Fibroblast of villous mesenchyme (primary cell): ENCODE results near the gene PIGP. TPM values are rescaled to one million over a fixed set of nuclear protein-coding genes. Genes with fewer than 3 reads are reported as not detected.

Experiments
- DNase-seq: peaks from one replicate; pipeline ENCODE4 v3.0.0-alpha.2; 2010; ENCODE audit warnings: low read depth
- H3K4me3 ChIP-seq: 2 replicates; pipeline ENCODE4 v1.5.1; 2011; ENCODE audit warnings: low read depth, mild to moderate bottlenecking, low read length
- CTCF ChIP-seq: IDR thresholded peaks from 2 replicates; pipeline ENCODE4 v1.5.1; 2012; ENCODE audit warnings: low read depth, mild to moderate bottlenecking, low read length; ENCODE audit not compliant: insufficient read depth
- total RNA-seq: library from RNA; depleted of rRNA; stranded (reverse); fragments of >200 nt; gene quantifications from 2 replicates; pipeline ENCODE4 v1.2.3, GENCODE V29; 2012

PIGP gene
- total RNA-seq, 1 donor = 11.2 TPM

- H3K4me3 ChIP-seq = no peak overlapping the region
- TF ChIP-seq CTCF = peak; percentile 51
- peak; percentile 75 for DNase-seq
Observed at GRCh38 chr21:37087188-37087587, 14.3 kb upstream of the PIGP start.

- no peak overlapping the region for H3K4me3 ChIP-seq
- TF ChIP-seq CTCF = no peak
- DNase-seq = no peak
Observed at GRCh38 chr21:37085726-37086125, 12.9 kb upstream of the PIGP start.

GRCh38 chr21:37082856-37083528, 10.1 kb upstream of the PIGP start:
- no peak overlapping the region for H3K4me3 ChIP-seq
- TF ChIP-seq CTCF = no peak
- no peak for DNase-seq

- no peak for DNase-seq
- TF ChIP-seq CTCF = no peak
Observed at GRCh38 chr21:37082375-37082774, 9.5 kb upstream of the PIGP start.

GRCh38 chr21:37079211-37079824, 6.4 kb upstream of the PIGP start:
- H3K4me3 ChIP-seq = no peak overlapping the region
- peak; percentile 49 for TF ChIP-seq CTCF
- DNase-seq = no peak

More at GRCh38 chr21:37082375-37082774, 9.5 kb upstream of the PIGP start:
- H3K4me3 ChIP-seq = no peak overlapping the region

GRCh38 chr21:37077403-37077802, 4.5 kb upstream of the PIGP start:
- no peak for DNase-seq
- H3K4me3 ChIP-seq = no peak overlapping the region
- TF ChIP-seq CTCF = no peak
